ENCODE data around the gene DNAJC30. TPM values are rescaled to one million over a fixed set of nuclear protein-coding genes. Genes with fewer than 3 reads are reported as not detected.

The DNAJC30 gene
- total RNA-seq, 1 experiment from 2014 or later, result 2.9 TPM

DNA sequence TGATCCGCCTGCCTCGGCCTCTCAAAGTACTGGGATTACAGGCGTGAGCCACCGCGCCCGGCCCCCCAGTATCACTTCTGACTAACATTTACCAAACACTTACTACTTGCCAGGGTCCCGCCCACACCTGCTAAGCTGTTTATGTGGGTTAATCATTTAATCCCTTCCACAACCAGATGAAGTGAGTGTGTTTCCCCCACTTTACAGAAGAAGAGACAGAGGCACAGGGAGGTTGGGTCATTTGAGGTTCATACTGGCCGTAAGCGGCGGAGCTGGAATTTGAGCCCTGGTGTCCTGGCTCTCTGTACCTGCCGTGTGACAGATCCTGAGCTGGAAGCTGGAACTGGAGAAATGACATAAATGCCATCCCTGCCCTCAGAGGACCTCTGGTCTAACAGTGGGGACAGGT, 30.7 kb downstream of the DNAJC30 start:
- POLR2A ChIA-PET (ENCODE audit: unreplicated experiment), result no interaction called here
- H3K4me3 ChIP-seq (ENCODE audit: low read length), result no peak overlapping the region

GRCh38 chr7:73650524-73650923, 32.7 kb downstream of the DNAJC30 start:
- no TSS peak for BruUV-seq (replicated peaks)
- no peak for TF ChIP-seq EZH2 (IDR thresholded peaks at IDR 0.05; ENCODE audit: low read length, unreplicated experiment)
- no peak for TF ChIP-seq EZH2phosphoT487 (IDR thresholded peaks at IDR 0.05; ENCODE audit: borderline replicate concordance, low read length)
- TF ChIP-seq CTCF (conservative IDR thresholded peaks at IDR 0.05; ENCODE audit: low read depth, low read length), result no peak
- DNase-seq (no peak), ATAC-seq (no peak)
- H2AFZ ChIP-seq (ENCODE audit: low read length), result no peak overlapping the region
- ChIA-PET CTCF (no interaction called here), POLR2A (ENCODE audit: unreplicated experiment) (no interaction called here)
- H3K4me1 ChIP-seq (ENCODE audit: insufficient read depth, low read length), result no peaks in the 10 kb centered on the region
- intact Hi-C loops (cut with micrococcal nuclease), result no loop called here
- H3K4me3 ChIP-seq (ENCODE audit: low read length), result no peak overlapping the region
- no peaks in the 10 kb centered on the region for H3K36me3 ChIP-seq (ENCODE audit: low read depth, low read length)
- no peaks in the 10 kb centered on the region for H3K9me2 ChIP-seq (replicated peaks; ENCODE audit: low read length)
- no peak overlapping the region for H3K27ac ChIP-seq (ENCODE audit: low read length)
- H3K79me2 ChIP-seq (ENCODE audit: low read length), result no peaks in the 10 kb centered on the region
- H3F3A ChIP-seq (ENCODE audit: low read length, unreplicated experiment), result no peaks in the 10 kb centered on the region
- no peaks in the 10 kb centered on the region for H3K9me3 ChIP-seq (ENCODE audit: low read length)
- no peak overlapping the region for H3K9ac ChIP-seq (ENCODE audit: low read length)
- no peak overlapping the region for H3K4me2 ChIP-seq (ENCODE audit: low read length)
- H3K27me3 ChIP-seq (ENCODE audit: low read length), result peaks cover 11% of the 10 kb centered on the region
- no peaks in the 10 kb centered on the region for H4K20me1 ChIP-seq (ENCODE audit: low read length)

More for the DNA sequence above, 30.7 kb downstream of the DNAJC30 start:
- H2AFZ ChIP-seq (ENCODE audit: low read length), result no peak overlapping the region
- H3K9ac ChIP-seq (ENCODE audit: low read length), result no peak overlapping the region
- peaks cover 11% of the 10 kb centered on the region for H3K27me3 ChIP-seq (ENCODE audit: low read length)
- CTCF ChIA-PET, result no interaction called here
- H3K9me3 ChIP-seq (ENCODE audit: low read length), result no peaks in the 10 kb centered on the region
- H3K4me2 ChIP-seq (ENCODE audit: low read length), result no peak overlapping the region
- no peaks in the 10 kb centered on the region for H3F3A ChIP-seq (ENCODE audit: low read length, unreplicated experiment)
- no peak for TF ChIP-seq EZH2phosphoT487 (IDR thresholded peaks at IDR 0.05; ENCODE audit: borderline replicate concordance, low read length)
- no peak for TF ChIP-seq EZH2 (IDR thresholded peaks at IDR 0.05; ENCODE audit: low read length, unreplicated experiment)
- no peak for TF ChIP-seq CTCF (conservative IDR thresholded peaks at IDR 0.05; ENCODE audit: low read depth, low read length)
- no peaks in the 10 kb centered on the region for H3K9me2 ChIP-seq (replicated peaks; ENCODE audit: low read length)
- intact Hi-C loops (cut with micrococcal nuclease), result no loop called here
- H3K36me3 ChIP-seq (ENCODE audit: low read depth, low read length), result no peaks in the 10 kb centered on the region
- ATAC-seq (no peak), DNase-seq (no peak)
- H4K20me1 ChIP-seq (ENCODE audit: low read length), result no peaks in the 10 kb centered on the region
- no TSS peak for BruUV-seq (replicated peaks)
- no peaks in the 10 kb centered on the region for H3K79me2 ChIP-seq (ENCODE audit: low read length)
- no peaks in the 10 kb centered on the region for H3K4me1 ChIP-seq (ENCODE audit: insufficient read depth, low read length)
- H3K27ac ChIP-seq (ENCODE audit: low read length), result no peak overlapping the region

- ChIA-PET CTCF (no interaction called here), POLR2A (ENCODE audit: unreplicated experiment) (no interaction called here)
- no peaks in the 10 kb centered on the region for H3K79me2 ChIP-seq (ENCODE audit: low read length)
- intact Hi-C loops (cut with micrococcal nuclease), result no loop called here
- no peaks in the 10 kb centered on the region for H3K4me1 ChIP-seq (ENCODE audit: insufficient read depth, low read length)
- H3K4me3 ChIP-seq (ENCODE audit: low read length), result no peak overlapping the region
- H2AFZ ChIP-seq (ENCODE audit: low read length), result no peak overlapping the region
- H3K36me3 ChIP-seq (ENCODE audit: low read depth, low read length), result no peaks in the 10 kb centered on the region
- no peak for DNase-seq
- peaks cover 11% of the 10 kb centered on the region for H3K27me3 ChIP-seq (ENCODE audit: low read length)
- H3K9ac ChIP-seq (ENCODE audit: low read length), result no peak overlapping the region
- no peak for ATAC-seq
- no peak overlapping the region for H3K4me2 ChIP-seq (ENCODE audit: low read length)
- H3K9me2 ChIP-seq (replicated peaks; ENCODE audit: low read length), result no peaks in the 10 kb centered on the region
- no peak overlapping the region for H3K27ac ChIP-seq (ENCODE audit: low read length)
- no peaks in the 10 kb centered on the region for H4K20me1 ChIP-seq (ENCODE audit: low read length)
- no TSS peak for BruUV-seq (replicated peaks)
- H3F3A ChIP-seq (ENCODE audit: low read length, unreplicated experiment), result no peaks in the 10 kb centered on the region
- TF ChIP-seq CTCF (conservative IDR thresholded peaks at IDR 0.05; ENCODE audit: low read depth, low read length) (no peak), EZH2 (IDR thresholded peaks at IDR 0.05; ENCODE audit: low read length, unreplicated experiment) (no peak), EZH2phosphoT487 (IDR thresholded peaks at IDR 0.05; ENCODE audit: borderline replicate concordance, low read length) (no peak)
- no peaks in the 10 kb centered on the region for H3K9me3 ChIP-seq (ENCODE audit: low read length)
These were observed 33.7 kb downstream of the DNAJC30 start for GRCh38 chr7:73649576-73649975.

Measured in PC-3 (cell line).